MM.1S (cell line): ENCODE data around the gene TOR1AIP1.

ENCODE experiments used
- DNase-seq: peaks from one replicate; pipeline ENCODE4 v3.0.0-alpha.2; 2015
- H2AFZ ChIP-seq: fragments of 300-600 bp; sonication (generic); 2 replicates; pipeline ENCODE4 v1.6.0; 2016; ENCODE audit warnings: antibody characterized with exemption, low read length
- H3F3A ChIP-seq: fragments of 300-600 bp; sonication (generic); 2 replicates; pipeline ENCODE4 v1.6.1; 2016; ENCODE audit warnings: mild to moderate bottlenecking, antibody characterized with exemption, low read length, moderate library complexity, mixed read lengths; ENCODE audit not compliant: insufficient read depth
- H3K27ac ChIP-seq: fragments of 300-600 bp; sonication (generic); 2 replicates; pipeline ENCODE4 v1.5.1; 2016; ENCODE audit warnings: mild to moderate bottlenecking, low read length
- H3K27me3 ChIP-seq: fragments of 300-600 bp; sonication (generic); replicated peaks from 2 replicates; pipeline ENCODE4 v1.6.0; 2016; ENCODE audit warnings: low read length; ENCODE audit not compliant: insufficient read depth
- H3K36me3 ChIP-seq: fragments of 300-600 bp; sonication (generic); replicated peaks from 2 replicates; pipeline ENCODE4 v1.6.1; 2016; ENCODE audit warnings: mild to moderate bottlenecking, low read length, mixed read lengths; ENCODE audit not compliant: insufficient read depth
- H3K4me1 ChIP-seq: fragments of 300-600 bp; sonication (generic); 2 replicates; pipeline ENCODE4 v1.6.1; 2016; ENCODE audit warnings: low read length, mixed read lengths
- H3K4me2 ChIP-seq: fragments of 300-600 bp; sonication (generic); 2 replicates; pipeline ENCODE4 v1.6.0; 2016; ENCODE audit warnings: low read depth, low read length
- H3K4me3 ChIP-seq: fragments of 300-600 bp; sonication (generic); 2 replicates; pipeline ENCODE4 v1.5.1; 2016; ENCODE audit warnings: low read length, mixed read lengths
- H3K79me2 ChIP-seq: fragments of 300-600 bp; sonication (generic); 2 replicates; pipeline ENCODE4 v1.6.1; 2016; ENCODE audit warnings: mixed run types, low read length, mixed read lengths
- H3K9ac ChIP-seq: fragments of 300-600 bp; sonication (generic); 2 replicates; pipeline ENCODE4 v1.6.1; 2016; ENCODE audit warnings: low read length, mixed read lengths
- H3K9me2 ChIP-seq: fragments of 300-600 bp; sonication (generic); replicated peaks from 2 replicates; pipeline ENCODE4 v1.6.1; 2016; ENCODE audit warnings: mild to moderate bottlenecking, low read length, mixed read lengths; ENCODE audit not compliant: insufficient read depth
- H3K9me3 ChIP-seq: fragments of 300-600 bp; sonication (generic); replicated peaks from 2 replicates; pipeline ENCODE4 v1.6.1; 2016; ENCODE audit warnings: mild to moderate bottlenecking, low read length, mixed read lengths; ENCODE audit not compliant: insufficient read depth
- H4K20me1 ChIP-seq: fragments of 300-600 bp; sonication (generic); 2 replicates; pipeline ENCODE4 v1.6.1; 2016; ENCODE audit warnings: mild to moderate bottlenecking, low read length, moderate library complexity, mixed read lengths; ENCODE audit not compliant: insufficient read depth
- CTCF ChIP-seq: fragments of 300-600 bp; sonication (generic); IDR thresholded peaks from 2 replicates; pipeline ENCODE4 v1.5.1; 2016; ENCODE audit warnings: antibody characterized with exemption, low read length, mixed read lengths
- EZH2 ChIP-seq: fragments of 300-600 bp; sonication (generic); optimal IDR thresholded peaks from 2 replicates; pipeline ENCODE3; 2017; ENCODE audit warnings: low read depth, mild to moderate bottlenecking, antibody characterized with exemption, low read length, mixed read lengths
- EZH2phosphoT487 ChIP-seq: fragments of 300-600 bp; sonication (generic); IDR thresholded peaks from 2 replicates; pipeline ENCODE4 v1.6.1; 2018; ENCODE audit warnings: antibody characterized with exemption, low read length

The TOR1AIP1 gene

GRCh38 chr1:179954493-179955286 is 72.6 kb downstream of the TOR1AIP1 start, which contains the start of gene CEP350:
TSS of gene CEP350 (plus strand) at chr1:179954810. CDS start at chr1:179986182, 31,372 bp downstream.
- H3K79me2 ChIP-seq, result peaks cover 51% of the 10 kb centered on the region
- H3K36me3 ChIP-seq, result no peaks in the 10 kb centered on the region
- no peaks in the 10 kb centered on the region for H3K27me3 ChIP-seq
- 0 out of 2 replicates have a peak, but pooled peaks cover 7% of the 10 kb centered on the region for H4K20me1 ChIP-seq
- H3F3A ChIP-seq, result peaks cover 11% of the 10 kb centered on the region
- peak within 1 kb of the TSS; percentile 83 for H3K9ac ChIP-seq
- H3K9me3 ChIP-seq, result no peaks in the 10 kb centered on the region
- peak within 1 kb of the TSS; percentile 82 for H3K4me2 ChIP-seq
- peaks cover 14% of the 10 kb centered on the region for H3K4me1 ChIP-seq
- TF ChIP-seq EZH2phosphoT487 (no peak), CTCF (no peak), EZH2 (no peak)
- H3K4me3 ChIP-seq, result peak within 1 kb of the TSS; percentile 85
- peak; percentile 100 for DNase-seq
- H2AFZ ChIP-seq, result peak within 1 kb of the TSS; percentile 96
- H3K27ac ChIP-seq, result peak within 1 kb of the TSS; percentile 74
- H3K9me2 ChIP-seq, result no peaks in the 10 kb centered on the region

GRCh38 chr1:179955287-179955680 is 73.2 kb downstream of the TOR1AIP1 start:
- peaks cover 11% of the 10 kb centered on the region for H3F3A ChIP-seq
- H4K20me1 ChIP-seq, result 0 out of 2 replicates have a peak, but pooled peaks cover 7% of the 10 kb centered on the region
- H3K27ac ChIP-seq, result peak overlapping the region; percentile 74; the same call in 1 of the 2 replicates
- peak overlapping the region; percentile 63 for H3K4me2 ChIP-seq
- no peaks in the 10 kb centered on the region for H3K36me3 ChIP-seq
- no peaks in the 10 kb centered on the region for H3K27me3 ChIP-seq
- H3K9ac ChIP-seq, result peak overlapping the region; percentile 83
- TF ChIP-seq EZH2 (no peak), EZH2phosphoT487 (no peak), CTCF (no peak)
- no peaks in the 10 kb centered on the region for H3K9me2 ChIP-seq
- peak overlapping the region; percentile 76 for H2AFZ ChIP-seq
- H3K4me1 ChIP-seq, result peaks cover 14% of the 10 kb centered on the region
- H3K4me3 ChIP-seq, result peak overlapping the region; percentile 85
- DNase-seq, result no peak
- no peaks in the 10 kb centered on the region for H3K9me3 ChIP-seq
- H3K79me2 ChIP-seq, result peaks cover 56% of the 10 kb centered on the region

GRCh38 chr1:179955731-179956130 is 73.6 kb downstream of the TOR1AIP1 start:
- Histone ChIP-seq H3K4me1 (peaks cover 14% of the 10 kb centered on the region), H4K20me1 (0 out of 2 replicates have a peak, but pooled peaks cover 7% of the 10 kb centered on the region), H3K4me3 (peak overlapping the region; percentile 85), H3K9ac (peak overlapping the region; percentile 83; the same call in 1 of the 2 replicates), H3F3A (peaks cover 11% of the 10 kb centered on the region), H3K79me2 (peaks cover 61% of the 10 kb centered on the region), H3K4me2 (peak overlapping the region; percentile 63), H2AFZ (no peak overlapping the region), H3K9me2 (no peaks in the 10 kb centered on the region), H3K9me3 (no peaks in the 10 kb centered on the region), H3K27me3 (no peaks in the 10 kb centered on the region), H3K27ac (no peak overlapping the region), H3K36me3 (no peaks in the 10 kb centered on the region)
- no peak for TF ChIP-seq CTCF
- TF ChIP-seq EZH2phosphoT487, result no peak
- no peak for TF ChIP-seq EZH2
- no peak for DNase-seq
